Measurements from ENCODE around the gene TBC1D14. TPM values are rescaled to one million over a fixed set of nuclear protein-coding genes. Genes with fewer than 3 reads are reported as not detected.

The TBC1D14 gene
- total RNA-seq, 4 donors from 2014 or later: 39.0 to 48.4 (median 43.7) TPM

- TF ChIP-seq CTCF (IDR thresholded peaks at IDR 0.05; ENCODE audit: low read depth): no peak
Measured at GRCh38 chr4:7068279-7068842, 158.7 kb downstream of the TBC1D14 start.

- TF ChIP-seq CTCF (IDR thresholded peaks at IDR 0.05; ENCODE audit: low read depth): no peak
Measured at GRCh38 chr4:7068883-7069282, 159.3 kb downstream of the TBC1D14 start.

GRCh38 chr4:7070729-7071511, 161.3 kb downstream of the TBC1D14 start:
- no peak for TF ChIP-seq CTCF (IDR thresholded peaks at IDR 0.05; ENCODE audit: low read depth)

- no peak for TF ChIP-seq CTCF (IDR thresholded peaks at IDR 0.05; ENCODE audit: low read depth)
Measured at GRCh38 chr4:7073059-7073458, 163.4 kb downstream of the TBC1D14 start.

- TF ChIP-seq CTCF (IDR thresholded peaks at IDR 0.05; ENCODE audit: low read depth): no peak
Measured at GRCh38 chr4:7073526-7074390, 164.1 kb downstream of the TBC1D14 start.

- no peak for TF ChIP-seq CTCF (IDR thresholded peaks at IDR 0.05; ENCODE audit: low read depth)
Measured at GRCh38 chr4:7074426-7074825, 164.8 kb downstream of the TBC1D14 start.

Data from subcutaneous adipose tissue (tissue), 4 donors.